CD4-positive, CD25-positive, alpha-beta regulatory T cell (primary cell): ENCODE measurements around the gene CAPN5. TPM values are rescaled to one million over a fixed set of nuclear protein-coding genes. Genes with fewer than 3 reads are reported as not detected.

Source experiments
- ATAC-seq, 2 donors: fragments of 150-1000 bp; cut with Tn5 transposase; one replicate each; pipeline ENCODE4 v1.10.0; 2021; ENCODE audit warnings: low read depth in 2 of 2, moderate number of reproducible peaks in 2 of 2, moderate library complexity in 1 of 2
- DNase-seq, 3 donors: peaks; one replicate each; pipeline versions ENCODE4 v3.0.0 to v3.0.0-alpha.2; 2012 to 2022; ENCODE audit warnings: mixed read lengths in 1 of 3
- H3K27ac ChIP-seq: one replicate; pipeline ENCODE4 v1.7.0; 2013; ENCODE audit warnings: mild to moderate bottlenecking, low read length; ENCODE audit not compliant: insufficient read depth, poor library complexity, severe bottlenecking
- H3K27me3 ChIP-seq: one replicate; pipeline ENCODE4 v1.7.0; 2013; ENCODE audit warnings: low read length; ENCODE audit not compliant: control insufficient read depth, insufficient read depth
- H3K36me3 ChIP-seq: one replicate; pipeline ENCODE4 v1.7.0; 2013; ENCODE audit warnings: mild to moderate bottlenecking, low read length, moderate library complexity; ENCODE audit not compliant: control insufficient read depth, insufficient read depth
- H3K4me1 ChIP-seq: 2 replicates; pipeline ENCODE4 v1.7.0; 2013; ENCODE audit warnings: mild to moderate bottlenecking, low read length; ENCODE audit not compliant: insufficient read depth, control insufficient read depth, poor library complexity, severe bottlenecking
- H3K4me3 ChIP-seq: one replicate; pipeline ENCODE4 v1.7.0; 2013; ENCODE audit warnings: low read depth, mild to moderate bottlenecking, low read length, moderate library complexity
- H3K9me3 ChIP-seq, 2 experiments: 1 replicate in 1 of 2; 2 replicates in 1 of 2; pipeline ENCODE4 v1.7.0; 2013; ENCODE audit warnings: low read length in 2 of 2, mild to moderate bottlenecking in 1 of 2, moderate library complexity in 1 of 2; ENCODE audit not compliant: control insufficient read depth in 2 of 2
- H3K27ac Mint-ChIP-seq, 3 donors: one replicate each; pipeline ENCODE4 v1.8.0; 2020 to 2022; ENCODE audit warnings: mild to moderate bottlenecking in 3 of 3, mixed read lengths in 3 of 3, moderate library complexity in 2 of 3
- H3K27me3 Mint-ChIP-seq: one replicate; pipeline ENCODE4 v1.8.0; 2022; ENCODE audit warnings: mild to moderate bottlenecking, mixed read lengths
- H3K36me3 Mint-ChIP-seq: one replicate; pipeline ENCODE4 v1.8.0; 2020; ENCODE audit warnings: mixed read lengths
- H3K4me1 Mint-ChIP-seq, 4 donors: one replicate each; pipeline ENCODE4 v1.8.0; 2020 to 2022; ENCODE audit warnings: mixed read lengths in 4 of 4, mild to moderate bottlenecking in 1 of 4
- H3K4me3 Mint-ChIP-seq, 4 donors: one replicate each; pipeline ENCODE4 v1.8.0; 2020 to 2022; ENCODE audit warnings: mild to moderate bottlenecking in 4 of 4, mixed read lengths in 4 of 4, moderate library complexity in 3 of 4
- H3K9me3 Mint-ChIP-seq, 7 donors: one replicate each; pipeline ENCODE4 v1.8.0; 2020 to 2022; ENCODE audit warnings: mixed read lengths in 7 of 7, mild to moderate bottlenecking in 3 of 7, moderate library complexity in 2 of 7
- polyA plus RNA-seq, 4 donors: library from polyadenylated mRNA; unstranded; fragments of 300-500 nt; fragmentation: Illumina TruSeq; gene quantifications; one replicate each; pipeline ENCODE4 v1.2.3, GENCODE V29; 2021
- total RNA-seq: library from RNA; stranded (reverse); gene quantifications from one replicate; pipeline ENCODE4 v1.2.3, GENCODE V29; 2022

Gene CAPN5
- total and polyA plus RNA-seq, 5 donors from 2014 or later, result 0.74 to 2.8 (median 1.2) TPM

DNA sequence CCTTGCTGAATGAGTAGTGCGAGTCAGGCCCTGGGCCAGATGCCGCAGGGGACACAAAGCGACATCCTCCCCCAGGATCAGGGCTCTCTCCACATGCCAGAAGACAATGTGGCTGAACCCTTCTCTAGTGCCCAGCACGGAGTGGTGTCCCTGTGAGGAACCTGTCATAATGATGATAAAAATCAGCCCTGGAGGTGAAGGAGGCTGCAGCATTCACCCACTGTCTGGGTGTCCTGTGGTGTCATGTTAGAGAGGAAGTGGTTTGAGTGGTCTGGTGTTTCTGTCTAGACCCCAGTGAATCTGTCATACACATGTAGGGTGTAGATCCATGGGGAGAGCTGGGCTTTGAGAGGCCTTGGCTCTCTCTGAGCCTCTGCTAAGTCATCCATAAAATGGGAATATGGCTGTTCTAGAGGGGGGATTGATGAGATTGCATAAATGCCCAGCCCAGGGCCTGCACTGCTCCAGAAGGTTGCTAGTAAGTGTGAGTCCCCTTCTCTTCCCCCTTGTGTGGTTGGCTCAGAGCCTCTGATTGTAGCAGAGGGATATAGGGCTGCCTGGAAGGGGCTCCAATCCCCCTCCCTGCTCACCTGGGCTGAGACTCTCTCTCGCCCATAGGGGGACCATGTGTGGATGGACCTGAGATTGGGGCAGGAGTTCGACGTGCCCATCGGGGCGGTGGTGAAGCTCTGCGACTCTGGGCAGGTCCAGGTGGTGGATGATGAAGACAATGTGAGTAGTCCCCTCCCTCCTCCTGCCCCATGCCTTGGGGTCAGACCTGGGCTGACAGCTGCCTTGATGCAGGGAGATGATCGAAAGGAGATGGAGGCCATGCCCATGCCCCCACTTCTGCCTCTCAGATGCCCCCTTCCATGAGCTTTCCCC, 75.6 kb downstream of the CAPN5 start:
- H3K4me3 ChIP-seq, result no peak overlapping the region
- H3K27ac Mint-ChIP-seq, result peak overlapping the region in 1 of 3 donors; percentile 8
- peak in 1 of 3 donors; percentile 20 for DNase-seq
- no peaks in the 10 kb centered on the region for H3K36me3 Mint-ChIP-seq
- peaks cover 8% of the 10 kb centered on the region for H3K27me3 Mint-ChIP-seq
- H3K4me3 Mint-ChIP-seq, result no peak overlapping the region
- H3K27ac ChIP-seq, result no peak overlapping the region
- no peaks in the 10 kb centered on the region for H3K9me3 Mint-ChIP-seq
- ATAC-seq, result peak; percentile 27 to 56
- H3K9me3 ChIP-seq, result no peaks in the 10 kb centered on the region
- no peaks in the 10 kb centered on the region for H3K27me3 ChIP-seq
- peaks cover 4 to 18% (median 7%) of the 10 kb centered on the region in 4 donors for H3K4me1 Mint-ChIP-seq
- no peaks in the 10 kb centered on the region for H3K36me3 ChIP-seq
- H3K4me1 ChIP-seq, result peaks cover 6% of the 10 kb centered on the region

DNA sequence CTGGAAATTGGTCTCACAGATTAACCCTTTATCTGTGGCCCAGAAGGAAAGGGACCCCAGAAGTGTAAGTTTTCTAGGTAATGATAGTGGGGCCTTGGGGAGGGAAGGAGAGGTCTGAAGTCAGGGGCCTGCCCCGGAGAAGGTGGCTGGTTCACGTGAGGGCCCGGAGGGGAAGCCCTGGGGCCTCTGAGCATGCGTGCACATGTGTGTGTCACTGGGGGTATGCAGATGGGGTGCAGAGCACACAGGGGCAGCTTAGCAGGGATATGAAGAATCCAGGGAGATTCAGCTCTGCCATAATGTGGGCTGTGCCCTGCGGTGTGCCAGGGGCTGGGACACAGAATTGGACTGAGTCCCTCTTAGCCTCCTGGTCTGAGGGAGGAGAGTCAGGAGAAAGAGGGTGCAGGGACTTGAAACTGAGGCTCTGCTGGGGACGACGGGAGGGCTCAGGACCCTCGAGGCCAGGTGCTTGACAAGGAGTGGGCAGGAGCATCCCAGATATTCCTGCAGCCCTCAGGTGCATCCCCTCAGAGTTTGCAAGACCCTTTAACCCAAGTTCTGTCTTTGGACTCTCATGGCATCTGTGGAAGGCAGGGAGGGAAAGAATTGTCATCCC, 76.7 kb downstream of the CAPN5 start:
- Mint-ChIP-seq H3K4me3 (no peak overlapping the region), H3K27ac (peak overlapping the region; percentile 2 to 74 (median 54)), H3K36me3 (no peaks in the 10 kb centered on the region), H3K9me3 (no peaks in the 10 kb centered on the region), H3K4me1 (peaks cover 6 to 28% (median 11%) of the 10 kb centered on the region in 4 donors), H3K27me3 (peaks cover 8% of the 10 kb centered on the region)
- Histone ChIP-seq H3K27ac (no peak overlapping the region), H3K9me3 (no peaks in the 10 kb centered on the region), H3K27me3 (no peaks in the 10 kb centered on the region), H3K4me3 (no peak overlapping the region), H3K36me3 (no peaks in the 10 kb centered on the region), H3K4me1 (peaks cover 12% of the 10 kb centered on the region)
- ATAC-seq, result no peak
- DNase-seq, result no peak

DNA sequence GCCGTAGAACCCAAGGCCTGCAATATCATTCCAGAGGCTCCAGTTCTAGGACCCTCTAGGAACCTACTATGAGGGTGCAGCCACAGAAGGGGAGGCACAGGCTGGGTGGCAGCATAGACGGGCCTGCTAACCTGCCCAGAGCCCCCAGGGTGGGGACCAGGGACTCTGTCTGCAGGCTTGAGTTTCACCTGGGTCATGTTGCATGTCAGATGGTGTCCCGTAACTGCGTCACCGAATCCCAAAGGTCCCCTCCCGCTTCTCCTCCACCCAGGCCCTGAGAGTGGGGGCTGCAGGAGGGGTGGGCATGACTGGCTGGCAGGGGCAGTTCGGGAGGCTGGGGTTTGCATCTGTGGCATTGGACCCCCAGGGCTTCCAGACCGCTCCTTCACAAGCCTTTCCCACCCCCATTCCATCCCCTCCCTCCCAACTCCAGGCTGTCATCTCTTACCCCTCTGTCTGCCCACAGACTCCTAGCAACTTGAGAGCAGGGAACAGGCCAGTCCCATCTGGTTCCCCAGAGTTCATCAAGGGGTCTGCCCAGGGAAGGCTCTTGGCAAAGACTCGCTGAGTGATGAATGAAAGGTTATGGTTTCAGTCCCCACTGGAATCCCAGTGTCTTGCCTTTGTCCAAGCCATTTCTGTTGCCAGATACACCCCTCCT, 77.6 kb downstream of the CAPN5 start:
- no peaks in the 10 kb centered on the region for H3K36me3 Mint-ChIP-seq
- H3K9me3 Mint-ChIP-seq, result no peaks in the 10 kb centered on the region
- H3K36me3 ChIP-seq, result no peaks in the 10 kb centered on the region
- no peaks in the 10 kb centered on the region for H3K27me3 ChIP-seq
- no peak for ATAC-seq
- no peak overlapping the region for H3K27ac Mint-ChIP-seq
- H3K4me3 Mint-ChIP-seq, result no peak overlapping the region
- H3K4me3 ChIP-seq, result no peak overlapping the region
- H3K27ac ChIP-seq, result no peak overlapping the region
- DNase-seq, result no peak
- H3K9me3 ChIP-seq, result no peaks in the 10 kb centered on the region
- H3K27me3 Mint-ChIP-seq, result peaks cover 1% of the 10 kb centered on the region
- H3K4me1 ChIP-seq, result peaks cover 13% of the 10 kb centered on the region
- peaks cover 6 to 29% (median 11%) of the 10 kb centered on the region in 4 donors for H3K4me1 Mint-ChIP-seq

DNA sequence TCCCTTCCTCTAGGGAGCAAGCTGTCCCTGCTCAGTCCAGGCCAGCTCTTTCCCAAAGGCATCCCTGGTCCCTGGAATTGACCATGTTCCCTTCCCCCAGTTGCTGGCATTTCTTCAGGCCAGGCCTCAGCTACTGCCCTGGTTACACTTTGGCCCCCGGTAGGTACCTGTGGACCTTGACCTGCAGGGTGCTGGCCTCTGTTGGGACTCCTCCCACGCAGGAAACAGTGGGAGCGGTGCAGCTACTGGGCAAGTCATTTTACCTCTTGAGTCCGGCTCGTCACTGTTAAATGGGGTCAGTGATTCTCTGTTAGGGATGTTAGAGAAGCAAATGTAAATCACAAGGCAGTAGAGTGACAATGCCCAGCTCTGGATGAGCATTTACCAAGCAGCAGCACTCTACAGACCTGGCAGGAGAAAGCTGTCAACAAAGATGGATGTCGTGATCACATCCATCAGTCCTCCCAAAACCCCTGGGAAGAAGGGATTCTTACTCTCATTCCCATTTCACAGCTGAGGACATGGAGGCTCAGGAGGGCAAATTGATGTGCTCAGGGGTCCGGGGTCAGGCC, 78.2 kb downstream of the CAPN5 start:
- Histone ChIP-seq H3K27ac (no peak overlapping the region), H3K9me3 (no peaks in the 10 kb centered on the region), H3K36me3 (no peaks in the 10 kb centered on the region), H3K27me3 (no peaks in the 10 kb centered on the region), H3K4me1 (peaks cover 13% of the 10 kb centered on the region), H3K4me3 (no peak overlapping the region)
- Mint-ChIP-seq H3K27me3 (no peaks in the 10 kb centered on the region), H3K4me1 (peaks cover 6 to 29% (median 11%) of the 10 kb centered on the region in 4 donors), H3K9me3 (no peaks in the 10 kb centered on the region), H3K27ac (no peak overlapping the region), H3K36me3 (no peaks in the 10 kb centered on the region), H3K4me3 (peak overlapping the region in 1 of 4 donors; percentile 44)
- DNase-seq, result no peak
- no peak for ATAC-seq

DNA sequence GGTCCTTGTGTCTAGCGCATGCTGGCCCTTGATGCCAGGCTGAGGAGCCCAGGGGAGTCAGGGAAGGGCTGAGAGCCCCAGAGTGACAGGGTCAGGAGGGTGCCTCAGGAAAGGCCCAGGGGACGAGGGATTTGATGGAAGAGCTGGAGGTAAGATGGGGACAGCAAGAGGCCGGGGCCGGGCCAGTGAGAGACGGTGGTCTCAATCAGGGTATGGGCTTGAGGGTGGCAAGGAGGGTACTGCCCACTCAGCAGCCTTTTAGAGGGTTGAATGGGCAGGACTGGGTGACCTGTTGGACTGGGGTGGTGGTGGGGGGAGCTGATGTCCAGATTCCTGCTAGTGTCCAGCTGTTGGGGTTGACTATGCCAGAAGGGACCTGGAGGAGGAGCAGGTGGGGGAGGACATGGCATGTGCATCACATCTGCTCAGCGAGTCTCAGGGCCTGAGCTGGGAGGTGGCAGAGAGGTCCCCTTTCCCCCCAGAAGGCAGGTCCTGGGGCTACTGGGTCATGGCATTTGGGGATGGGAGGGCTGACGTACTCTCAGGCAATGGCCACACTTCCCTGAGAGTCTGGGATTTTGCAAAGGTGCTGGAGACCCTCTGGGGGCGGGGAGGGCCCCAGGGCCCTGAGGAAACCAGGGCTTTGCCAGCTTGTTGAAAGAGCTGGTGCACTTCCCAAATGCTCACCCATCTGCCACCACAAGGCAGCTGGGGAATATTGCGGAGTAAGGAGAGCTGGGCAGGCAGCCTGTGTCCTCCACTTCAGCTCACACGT, 79.7 kb downstream of the CAPN5 start:
- Mint-ChIP-seq H3K36me3 (no peaks in the 10 kb centered on the region), H3K9me3 (no peaks in the 10 kb centered on the region), H3K27ac (peak overlapping the region in 2 of 3 donors; percentile 3 to 47), H3K4me3 (peak overlapping the region in 2 of 4 donors; percentile 20 to 43), H3K4me1 (peaks cover 6 to 32% (median 13%) of the 10 kb centered on the region in 4 donors), H3K27me3 (no peaks in the 10 kb centered on the region)
- no peaks in the 10 kb centered on the region for H3K27me3 ChIP-seq
- H3K4me3 ChIP-seq, result no peak overlapping the region
- peaks cover 16% of the 10 kb centered on the region for H3K4me1 ChIP-seq
- no peaks in the 10 kb centered on the region for H3K36me3 ChIP-seq
- no peak for DNase-seq
- H3K27ac ChIP-seq, result no peak overlapping the region
- no peak for ATAC-seq
- no peaks in the 10 kb centered on the region for H3K9me3 ChIP-seq

DNA sequence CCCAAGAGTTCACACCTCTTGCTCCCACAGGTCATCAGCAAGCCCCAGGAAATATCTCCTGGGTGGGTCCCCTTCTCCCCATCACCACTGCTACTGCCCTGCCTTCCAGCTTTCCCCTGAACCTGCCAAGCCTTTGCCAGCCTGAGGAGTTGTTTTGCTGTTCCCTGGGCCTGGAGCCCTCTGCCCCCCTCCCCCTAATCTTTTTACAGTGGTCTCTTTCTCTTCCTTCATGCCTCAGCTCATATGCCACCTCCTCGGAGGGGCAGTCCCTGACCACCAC, 80.2 kb downstream of the CAPN5 start:
- Mint-ChIP-seq H3K27ac (peak overlapping the region in 2 of 3 donors; percentile 3 to 47), H3K36me3 (no peaks in the 10 kb centered on the region), H3K4me1 (peaks cover 2 to 36% (median 15%) of the 10 kb centered on the region in 4 donors), H3K9me3 (no peaks in the 10 kb centered on the region), H3K4me3 (peak overlapping the region in 3 of 4 donors; percentile 20 to 62 (median 43)), H3K27me3 (no peaks in the 10 kb centered on the region)
- Histone ChIP-seq H3K36me3 (no peaks in the 10 kb centered on the region), H3K27ac (no peak overlapping the region), H3K4me1 (peaks cover 20% of the 10 kb centered on the region), H3K9me3 (no peaks in the 10 kb centered on the region), H3K4me3 (no peak overlapping the region), H3K27me3 (no peaks in the 10 kb centered on the region)
- no peak for DNase-seq
- no peak for ATAC-seq

DNA sequence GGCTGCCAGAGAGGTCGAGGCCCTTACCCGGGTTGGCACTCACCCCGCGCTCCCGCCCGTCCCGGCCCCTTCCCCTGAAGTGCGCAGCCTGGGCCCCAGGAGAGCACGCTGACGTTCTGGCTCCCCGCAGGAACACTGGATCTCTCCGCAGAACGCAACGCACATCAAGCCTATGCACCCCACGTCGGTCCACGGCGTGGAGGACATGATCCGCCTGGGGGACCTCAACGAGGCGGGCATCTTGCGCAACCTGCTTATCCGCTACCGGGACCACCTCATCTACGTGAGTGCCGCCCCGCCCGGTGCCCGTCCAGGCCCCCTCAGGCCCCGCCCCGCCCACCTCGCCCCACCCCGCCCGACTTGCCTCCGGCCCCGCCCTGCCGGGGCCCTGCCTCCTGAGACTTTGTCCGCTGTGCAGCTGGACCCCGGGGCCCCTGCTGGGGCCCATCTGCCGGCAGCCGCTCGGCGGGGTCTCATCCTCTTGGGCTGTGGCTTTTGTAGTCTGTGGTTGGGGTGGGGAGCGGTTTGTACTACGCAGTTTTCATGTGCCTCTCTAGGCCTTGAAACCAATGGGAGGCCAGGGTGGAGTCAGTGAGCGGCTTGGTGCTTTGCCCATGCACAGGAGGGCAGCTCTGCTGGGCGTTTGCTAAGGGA, 81.0 kb downstream of the CAPN5 start:
- no peak overlapping the region for H3K4me3 ChIP-seq
- Mint-ChIP-seq H3K27me3 (no peaks in the 10 kb centered on the region), H3K4me1 (peaks cover 0 to 38% (median 18%) of the 10 kb centered on the region in 4 donors)

More for the DNA sequence above, 81.0 kb downstream of the CAPN5 start:
- DNase-seq (peak; percentile 19 to 50 (median 25)), ATAC-seq (peak; percentile 40 to 43)
- no peaks in the 10 kb centered on the region for H3K36me3 Mint-ChIP-seq
- H3K9me3 Mint-ChIP-seq, result no peaks in the 10 kb centered on the region
- Histone ChIP-seq H3K27ac (no peak overlapping the region), H3K4me1 (peaks cover 23% of the 10 kb centered on the region), H3K36me3 (no peaks in the 10 kb centered on the region), H3K27me3 (no peaks in the 10 kb centered on the region), H3K9me3 (no peaks in the 10 kb centered on the region)
- H3K27ac Mint-ChIP-seq, result peak overlapping the region in 2 of 3 donors; percentile 32 to 55
- peak overlapping the region; percentile 24 to 77 (median 72) for H3K4me3 Mint-ChIP-seq
